GM12872 (cell line): Measurements from ENCODE around the gene NPC2.

Experiments
- TF ChIP-seq, protein P1 (sequence below): IDR thresholded peaks from 3 replicates; pipeline ENCODE4 v1.5.1; 2011; ENCODE audit warnings: low read depth, mild to moderate bottlenecking, low read length, moderate library complexity; ENCODE audit not compliant: insufficient read depth

Gene NPC2

DNA sequence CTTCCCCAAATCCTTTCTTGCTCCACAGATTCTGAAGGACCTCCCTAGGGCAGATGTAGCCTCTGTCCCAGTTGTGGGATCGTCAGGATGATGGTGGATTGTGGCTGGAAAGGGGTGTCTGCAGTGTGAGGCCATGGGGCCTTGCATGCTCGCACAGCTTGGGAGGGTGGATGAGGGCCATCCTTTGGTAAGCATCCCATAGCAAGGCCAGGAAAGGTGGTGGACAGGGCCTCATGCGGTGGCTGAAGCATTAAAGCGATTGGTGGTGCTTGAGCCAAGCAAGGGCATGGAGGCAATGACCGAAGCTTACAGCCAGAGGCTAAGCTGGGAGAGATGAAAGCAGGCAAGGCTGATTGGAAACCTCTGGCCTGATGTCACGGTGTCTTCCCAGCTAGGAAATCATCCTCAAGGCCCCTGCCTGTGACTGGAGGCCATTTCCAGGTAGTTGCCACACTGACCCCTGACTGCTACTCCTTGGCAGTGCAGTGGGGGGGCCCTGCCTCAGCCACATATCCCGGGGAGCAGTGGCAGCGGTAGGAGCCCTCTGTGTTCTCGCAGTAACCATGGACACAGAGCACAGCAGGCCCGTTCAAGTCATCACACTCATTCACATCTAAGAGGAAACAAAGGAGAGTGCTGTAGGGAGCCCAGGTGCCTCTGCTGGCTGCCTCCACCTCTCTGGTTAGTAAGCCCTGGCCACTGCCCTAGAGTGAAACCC is 7.5 kb upstream of the NPC2 start:
- TF ChIP-seq, protein P1, sequence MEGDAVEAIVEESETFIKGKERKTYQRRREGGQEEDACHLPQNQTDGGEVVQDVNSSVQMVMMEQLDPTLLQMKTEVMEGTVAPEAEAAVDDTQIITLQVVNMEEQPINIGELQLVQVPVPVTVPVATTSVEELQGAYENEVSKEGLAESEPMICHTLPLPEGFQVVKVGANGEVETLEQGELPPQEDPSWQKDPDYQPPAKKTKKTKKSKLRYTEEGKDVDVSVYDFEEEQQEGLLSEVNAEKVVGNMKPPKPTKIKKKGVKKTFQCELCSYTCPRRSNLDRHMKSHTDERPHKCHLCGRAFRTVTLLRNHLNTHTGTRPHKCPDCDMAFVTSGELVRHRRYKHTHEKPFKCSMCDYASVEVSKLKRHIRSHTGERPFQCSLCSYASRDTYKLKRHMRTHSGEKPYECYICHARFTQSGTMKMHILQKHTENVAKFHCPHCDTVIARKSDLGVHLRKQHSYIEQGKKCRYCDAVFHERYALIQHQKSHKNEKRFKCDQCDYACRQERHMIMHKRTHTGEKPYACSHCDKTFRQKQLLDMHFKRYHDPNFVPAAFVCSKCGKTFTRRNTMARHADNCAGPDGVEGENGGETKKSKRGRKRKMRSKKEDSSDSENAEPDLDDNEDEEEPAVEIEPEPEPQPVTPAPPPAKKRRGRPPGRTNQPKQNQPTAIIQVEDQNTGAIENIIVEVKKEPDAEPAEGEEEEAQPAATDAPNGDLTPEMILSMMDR = no peak

DNA sequence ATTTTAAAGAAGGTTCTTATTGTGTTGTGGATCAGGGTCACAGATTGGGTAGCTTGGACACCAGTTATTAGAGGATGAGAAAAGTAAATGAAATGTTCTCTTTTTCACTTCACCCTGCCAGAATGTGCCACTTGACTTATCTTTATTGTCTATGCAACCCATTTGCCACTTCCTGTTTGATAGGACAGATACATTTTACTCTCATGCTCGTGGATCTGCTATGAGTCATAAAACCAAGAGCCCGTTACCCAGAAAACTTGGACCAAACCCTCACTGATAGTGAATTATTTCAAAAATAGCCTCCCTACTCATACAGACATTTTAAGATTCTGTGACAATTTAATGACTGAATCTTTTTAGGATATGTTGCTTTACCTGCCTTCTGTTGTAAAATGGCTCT is 2.3 kb upstream of the NPC2 start:
- TF ChIP-seq, protein P1 = no peak

DNA sequence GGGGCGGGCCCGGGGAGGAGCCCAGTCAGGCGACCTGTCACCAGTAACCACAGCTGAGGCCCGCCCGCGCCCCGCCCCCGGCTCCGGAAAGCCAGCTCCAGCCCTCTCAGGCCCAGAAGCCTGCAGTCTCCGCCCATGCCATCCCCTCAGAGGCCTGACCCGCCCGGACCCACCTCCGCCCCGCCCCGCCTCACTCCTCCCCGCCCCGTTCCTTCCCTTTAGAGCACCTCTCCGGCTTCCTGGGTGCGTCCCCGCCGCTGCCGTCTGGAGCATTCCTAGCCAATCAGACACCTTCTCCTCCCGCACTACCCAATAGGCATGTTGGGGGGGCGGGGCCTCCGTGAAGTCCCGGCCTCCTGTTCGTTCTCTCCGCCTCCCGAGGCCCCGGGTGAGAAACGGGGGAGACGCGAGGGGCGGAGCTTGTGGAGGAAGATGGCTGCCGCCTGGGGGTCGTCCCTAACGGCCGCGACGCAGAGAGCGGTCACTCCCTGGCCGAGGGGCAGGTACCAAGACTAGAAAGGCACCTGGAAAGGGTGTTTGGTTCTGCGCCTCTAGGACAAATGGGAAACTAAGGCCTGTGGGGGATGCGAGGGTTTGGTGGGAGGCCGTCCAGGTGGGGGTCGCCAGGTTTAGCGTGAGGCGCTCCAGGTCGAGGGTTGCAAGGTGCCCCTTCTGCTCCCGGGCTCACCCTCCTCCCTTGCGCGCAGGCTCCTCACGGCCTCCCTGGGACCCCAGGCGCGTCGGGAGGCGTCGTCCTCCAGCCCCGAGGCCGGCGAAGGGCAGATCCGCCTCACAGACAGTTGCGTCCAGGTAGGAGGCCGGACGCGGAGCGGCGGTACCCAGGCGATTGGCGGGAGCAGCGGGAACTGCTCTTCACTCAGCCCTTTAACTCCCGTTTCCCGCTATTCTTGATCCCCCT is 497 bp upstream of the NPC2 start, which contains the start of gene ISCA2:
Gene ISCA2, plus strand, starts transcription at position 423 of the 919 bp plus-strand sequence. Its CDS starts 10 bp downstream, at position 433.
- TF ChIP-seq, protein P1 = no peak

DNA sequence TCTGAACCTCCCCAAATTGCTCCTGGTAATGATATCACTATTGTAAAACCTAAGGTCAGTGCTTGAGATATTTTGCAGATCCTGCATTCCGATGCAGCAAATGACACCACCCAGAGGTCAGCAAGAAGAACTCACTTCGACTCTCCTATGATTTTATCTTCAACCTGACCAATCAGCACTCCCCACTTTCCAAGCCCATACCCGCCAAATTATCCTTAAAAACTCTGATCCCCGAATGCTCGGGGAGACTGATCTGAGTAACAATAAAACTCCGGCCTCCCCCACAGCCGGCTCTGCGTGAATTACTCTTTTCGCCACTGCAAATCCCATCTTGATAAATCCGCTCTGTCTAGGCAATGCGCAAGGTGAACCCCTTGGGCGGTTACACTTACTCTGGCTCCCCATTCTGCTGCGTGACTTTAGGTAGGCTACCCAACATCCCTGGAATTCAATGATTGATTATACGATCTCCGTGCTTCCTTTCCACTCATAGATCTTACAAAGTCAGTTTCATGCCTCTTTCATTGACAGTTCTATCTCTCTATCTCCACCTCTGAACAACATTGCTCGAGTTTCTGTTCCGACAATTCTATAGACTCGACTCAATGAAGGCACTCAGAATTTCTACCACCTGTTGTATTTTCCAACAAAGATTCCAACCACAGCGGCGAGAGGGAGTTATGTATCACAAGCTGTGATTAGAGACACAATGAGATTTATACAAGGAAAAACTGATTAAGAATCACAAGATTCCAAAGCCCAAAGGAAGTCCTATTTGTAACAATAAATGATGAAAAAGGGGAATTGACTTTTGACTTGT is 939 bp downstream of the NPC2 start:
- TF ChIP-seq, protein P1 = peak; percentile 63

DNA sequence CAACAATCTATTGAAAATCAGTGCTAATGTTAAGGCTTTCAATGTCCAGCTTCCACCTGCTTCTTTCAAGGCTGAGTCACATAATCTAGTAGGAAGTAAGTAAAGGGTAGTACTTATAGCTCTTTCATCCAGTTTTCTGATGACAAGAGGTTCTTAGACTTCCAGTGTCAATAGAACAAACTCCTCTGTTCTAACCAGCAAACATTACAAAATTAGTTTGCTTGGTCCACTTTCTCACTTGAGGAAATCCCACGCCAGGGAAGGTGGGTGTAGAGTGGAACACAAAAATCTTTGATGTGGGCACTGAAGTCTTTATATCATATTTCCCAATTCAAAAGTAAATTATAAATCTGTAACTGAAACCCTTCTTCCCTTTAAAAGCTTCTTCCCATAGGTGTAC is 2.6 kb downstream of the NPC2 start:
- TF ChIP-seq, protein P1 = no peak

DNA sequence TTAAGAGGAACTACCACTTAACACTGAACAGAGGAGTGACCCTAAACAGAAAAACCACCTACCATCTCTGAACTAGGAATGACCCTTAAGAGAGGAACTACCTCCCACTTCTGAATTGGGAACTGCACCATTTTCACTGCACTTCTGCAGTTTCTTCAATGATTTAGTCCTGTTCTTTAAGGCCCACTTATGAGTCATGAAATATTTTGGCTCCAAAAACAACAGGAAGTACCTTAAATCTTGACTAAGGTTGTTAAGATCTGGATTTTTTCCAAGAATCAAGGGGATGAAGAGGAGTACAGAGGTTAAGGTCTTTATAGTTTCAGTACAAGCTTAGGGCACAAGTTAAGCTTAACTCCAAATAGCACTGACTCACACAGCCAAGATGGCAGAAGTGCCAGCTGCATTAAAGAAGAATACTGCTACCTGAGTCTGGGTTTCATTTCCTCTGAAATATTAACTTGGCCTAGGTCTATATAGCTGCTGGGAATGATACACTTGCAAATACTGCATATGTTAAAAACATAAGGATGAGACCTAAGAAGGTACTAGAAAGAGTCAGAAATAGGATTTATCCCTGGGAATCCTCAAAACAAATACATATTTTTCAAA is 4.2 kb downstream of the NPC2 start:
- TF ChIP-seq, protein P1 = no peak
